Endothelial cell of umbilical vein (primary cell): ENCODE measurements around the gene POU3F1. TPM values are rescaled to one million over a fixed set of nuclear protein-coding genes. Genes with fewer than 3 reads are reported as not detected.
A peak's percentile ranks its signal among the peaks of the same experiment; 100 is the strongest.

ENCODE experiments used
- BruUV-seq: library from RNA; stranded (reverse); fragments of 400-500 nt; replicated peaks from 2 replicates; lab custom pipeline; 2021; lab: Mats Ljungman, UMichigan
- CTCF ChIA-PET: fragments of 300-600, 350-600 bp; sonication (Branson Sonifier 250); formaldehyde crosslinking; loops from one replicate; lab custom pipeline; 2021; ENCODE audit warnings: antibody characterized with exemption, inconsistent platforms; lab: Charles Lee
- POLR2A ChIA-PET: fragments of 300-600, 350-600 bp; sonication (Branson Sonifier 250); formaldehyde crosslinking; loops from one replicate; lab custom pipeline; 2021; ENCODE audit warnings: antibody characterized with exemption, inconsistent platforms; lab: Charles Lee
- DNase-seq: peaks from one replicate; pipeline ENCODE4 v3.0.0-alpha.2; 2011; ENCODE audit warnings: low read depth, low spot score
- FAIRE-seq: peaks from 2 replicates; lab custom pipeline; 2011; peaks lifted over from hg19 to GRCh38; lab: Jason Lieb, UNC
- H2AFZ ChIP-seq: 2 replicates; pipeline ENCODE4 v1.6.0; 2012; ENCODE audit warnings: low read depth, low read length, control low read depth, inconsistent platforms
- H3K27ac ChIP-seq: 2 replicates; pipeline ENCODE4 v1.5.1; 2011; ENCODE audit warnings: low read depth, mild to moderate bottlenecking, control low read depth, low read length, moderate library complexity; ENCODE audit not compliant: insufficient read depth
- H3K27me3 ChIP-seq, 2 experiments: 2 replicates each; pipeline versions ENCODE4 v1.6.0 to v1.6.1; 2011; ENCODE audit warnings: low read length in 2 of 2, mixed read lengths in 1 of 2; ENCODE audit not compliant: control insufficient read depth in 2 of 2, insufficient read depth in 2 of 2
- H3K36me3 ChIP-seq, 2 experiments: 2 replicates in 1 of 2; 3 replicates in 1 of 2; pipeline ENCODE4 v1.5.1; 2011; ENCODE audit warnings: low read length in 2 of 2, mild to moderate bottlenecking in 1 of 2, moderate library complexity in 1 of 2; ENCODE audit not compliant: control insufficient read depth in 2 of 2, insufficient read depth in 2 of 2; ENCODE audit errors: extremely low read depth in 1 of 2
- H3K4me1 ChIP-seq: 3 replicates; pipeline ENCODE4 v1.5.1; 2011; ENCODE audit warnings: mild to moderate bottlenecking, low read length; ENCODE audit not compliant: control insufficient read depth, insufficient read depth; ENCODE audit errors: extremely low read depth
- H3K4me2 ChIP-seq: 2 replicates; pipeline ENCODE4 v1.6.1; 2011; ENCODE audit warnings: low read length, control low read depth, mixed read lengths; ENCODE audit not compliant: insufficient read depth
- H3K4me3 ChIP-seq, 3 experiments: fragments of 200-600 bp in 1 of 3; sonication (generic), shearing (Covaris generic) in 1 of 3; replicated peaks in 1 of 3; 2 replicates each; pipeline ENCODE4 v1.5.1; 2011 to 2016; ENCODE audit warnings: control low read depth in 3 of 3, low read length in 3 of 3, mild to moderate bottlenecking in 2 of 3, inconsistent platforms in 1 of 3, low read depth in 1 of 3, moderate library complexity in 1 of 3; ENCODE audit not compliant: insufficient read depth in 1 of 3
- H3K79me2 ChIP-seq: 2 replicates; pipeline ENCODE4 v1.6.0; 2012; ENCODE audit warnings: low read length, inconsistent platforms; ENCODE audit not compliant: control insufficient read depth, insufficient read depth
- H3K9ac ChIP-seq: replicated peaks from 2 replicates; pipeline ENCODE3; 2011; ENCODE audit warnings: low read length, control low read depth; ENCODE audit not compliant: insufficient read depth; ENCODE audit errors: extremely low read depth
- H3K9me1 ChIP-seq: replicated peaks from 3 replicates; pipeline ENCODE4 v1.6.0; 2011; ENCODE audit warnings: mild to moderate bottlenecking, low read length; ENCODE audit not compliant: control insufficient read depth, insufficient read depth; ENCODE audit errors: extremely low read depth
- H3K9me3 ChIP-seq: replicated peaks from 2 replicates; pipeline ENCODE4 v1.5.1; 2012; ENCODE audit warnings: low read length, inconsistent platforms; ENCODE audit not compliant: control insufficient read depth, insufficient read depth
- H4K20me1 ChIP-seq: replicated peaks from 2 replicates; pipeline ENCODE3; 2011; ENCODE audit warnings: mild to moderate bottlenecking, low read length; ENCODE audit not compliant: control insufficient read depth, insufficient read depth; ENCODE audit errors: extremely low read depth
- EZH2 ChIP-seq: IDR thresholded peaks from 2 replicates; pipeline ENCODE4 v1.6.1; 2012; ENCODE audit warnings: borderline replicate concordance, low read depth, mild to moderate bottlenecking, moderate library complexity, low read length, inconsistent platforms; ENCODE audit not compliant: severe bottlenecking
- FOS ChIP-seq: IDR thresholded peaks from 2 replicates; pipeline ENCODE4 v1.6.1; 2011; ENCODE audit warnings: mild to moderate bottlenecking, low read length, moderate library complexity, borderline replicate concordance; ENCODE audit not compliant: insufficient read depth
- GATA2 ChIP-seq: IDR thresholded peaks from 2 replicates; pipeline ENCODE4 v1.7.0; 2011; ENCODE audit warnings: low read depth, mild to moderate bottlenecking, moderate library complexity, mixed read lengths, low read length; ENCODE audit not compliant: insufficient read length, insufficient read depth
- JUN ChIP-seq: IDR thresholded peaks from 2 replicates; pipeline ENCODE4 v1.6.1; 2011; ENCODE audit warnings: borderline replicate concordance, low read depth; ENCODE audit not compliant: insufficient read length, insufficient read depth
- POLR2A ChIP-seq: IDR thresholded peaks from 2 replicates; pipeline ENCODE4 v1.6.1; 2012; ENCODE audit warnings: low read depth, mild to moderate bottlenecking, control low read depth, low read length
- dilution Hi-C: fragments of 300-500 bp; cut with MboI; formaldehyde crosslinking; loops from one replicate; pipeline ENCODE4 v1.15.0; 2019; ENCODE audit warnings: low sequenced_read_pairs; ENCODE audit not compliant: extremely low pct_ligation_motif_present
- intact Hi-C: fragments of 100-400 bp; cut with micrococcal nuclease; formaldehyde crosslinking; loops from one replicate; pipeline ENCODE4 v1.10.0; 2022
- polyA plus RNA-seq, 4 experiments: library from polyadenylated mRNA; depleted of rRNA in 3 of 4; stranded (reverse) in 3 of 4; unstranded in 1 of 4; fragments of >200 nt; gene quantifications; 2 replicates each; pipeline versions ENCODE4 v1.2.1 to v1.2.3, GENCODE V29; 2011 to 2012; ENCODE audit warnings: missing spikeins in 1 of 4
- total RNA-seq: library from RNA; stranded (reverse); gene quantifications from 2 replicates; pipeline ENCODE4 v1.2.3, GENCODE V29; 2021
- TF ChIP-seq, protein P1 (sequence below), 2 donors: IDR thresholded peaks; 1 replicate in 1 of 2; 2 replicates in 1 of 2; pipeline ENCODE4 v1.5.1; 2011; ENCODE audit warnings: low read length in 2 of 2, mild to moderate bottlenecking in 2 of 2, moderate library complexity in 2 of 2, control low read depth in 1 of 2, inconsistent platforms in 1 of 2, low read depth in 1 of 2; ENCODE audit not compliant: insufficient read depth in 1 of 2; ENCODE audit errors: extremely low read depth in 1 of 2

The POU3F1 gene
- total and polyA plus RNA-seq, 2 donors (not counting 3 experiments of a cell fraction or from before 2014, with no cell fraction given): not detected

DNA sequence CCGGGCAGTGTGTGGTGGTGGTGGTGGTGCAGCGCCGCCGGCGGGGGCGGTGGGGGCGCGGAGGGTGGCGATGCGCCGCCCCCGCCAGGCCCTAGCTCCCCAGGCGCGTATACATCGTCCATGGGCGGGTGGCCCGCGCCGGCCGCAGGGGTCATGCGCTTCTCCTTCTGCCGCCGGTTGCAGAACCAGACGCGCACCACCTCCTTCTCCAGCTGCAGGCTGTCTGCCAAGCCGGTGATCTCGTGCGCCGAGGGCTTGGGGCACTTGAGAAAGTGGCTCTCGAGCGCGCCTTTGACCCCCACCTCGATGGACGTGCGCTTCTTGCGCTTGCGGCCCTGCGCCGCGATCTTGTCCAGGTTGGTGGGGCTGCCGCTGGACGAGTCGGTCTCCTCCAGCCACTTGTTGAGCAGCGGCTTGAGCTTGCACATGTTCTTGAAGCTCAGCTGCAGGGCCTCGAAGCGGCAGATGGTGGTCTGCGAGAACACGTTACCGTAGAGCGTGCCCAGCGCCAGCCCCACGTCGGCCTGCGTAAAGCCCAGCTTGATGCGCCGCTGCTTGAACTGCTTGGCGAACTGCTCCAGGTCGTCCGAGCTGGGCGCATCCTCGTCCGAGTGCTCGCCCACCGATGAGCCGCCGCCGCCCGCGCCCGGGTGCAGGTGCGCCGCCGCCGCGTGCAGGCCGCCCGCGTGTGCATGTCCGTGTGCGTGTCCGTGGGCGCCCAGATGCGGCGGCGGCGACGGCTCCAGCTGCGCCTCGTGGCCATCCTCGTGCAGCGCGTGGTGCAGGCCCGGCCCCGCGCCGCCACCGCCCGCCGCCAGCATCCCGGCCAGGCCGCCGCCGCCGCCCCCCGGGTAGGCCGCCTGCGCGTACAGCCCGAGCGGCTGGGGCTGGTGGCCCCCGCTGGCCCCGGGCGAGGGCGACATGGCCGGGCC is 926 bp downstream of the POU3F1 start:
- intact Hi-C loops: loop anchor here (1.0 to 5.0 kb wide), 2 partner anchors 45 to 92 kb away; no protein-coding TSS in a partner anchor
- POLR2A ChIA-PET: no interaction called here

More for the DNA sequence above, 926 bp downstream of the POU3F1 start:
- dilution Hi-C loops: no loop called here
- no peak for FAIRE-seq
- no peaks in the 10 kb centered on the region for H3K79me2 ChIP-seq
- H3K36me3 ChIP-seq: no peaks in the 10 kb centered on the region
- H3K4me2 ChIP-seq: no peak overlapping the region
- CTCF ChIA-PET: interaction anchor here (1.3 to 2.4 kb wide), 4 partner anchors 9 to 46 kb away, joined by 3 to 12 read pairs (median 8); no protein-coding TSS in a partner anchor
- no peak for DNase-seq
- no peak overlapping the region for H2AFZ ChIP-seq
- no peaks in the 10 kb centered on the region for H3K9me1 ChIP-seq
- H3K9me3 ChIP-seq: no peaks in the 10 kb centered on the region
- TF ChIP-seq FOS (no peak), POLR2A (no peak), GATA2 (no peak), JUN (no peak), EZH2 (peak; percentile 100)
- TF ChIP-seq, protein P1, sequence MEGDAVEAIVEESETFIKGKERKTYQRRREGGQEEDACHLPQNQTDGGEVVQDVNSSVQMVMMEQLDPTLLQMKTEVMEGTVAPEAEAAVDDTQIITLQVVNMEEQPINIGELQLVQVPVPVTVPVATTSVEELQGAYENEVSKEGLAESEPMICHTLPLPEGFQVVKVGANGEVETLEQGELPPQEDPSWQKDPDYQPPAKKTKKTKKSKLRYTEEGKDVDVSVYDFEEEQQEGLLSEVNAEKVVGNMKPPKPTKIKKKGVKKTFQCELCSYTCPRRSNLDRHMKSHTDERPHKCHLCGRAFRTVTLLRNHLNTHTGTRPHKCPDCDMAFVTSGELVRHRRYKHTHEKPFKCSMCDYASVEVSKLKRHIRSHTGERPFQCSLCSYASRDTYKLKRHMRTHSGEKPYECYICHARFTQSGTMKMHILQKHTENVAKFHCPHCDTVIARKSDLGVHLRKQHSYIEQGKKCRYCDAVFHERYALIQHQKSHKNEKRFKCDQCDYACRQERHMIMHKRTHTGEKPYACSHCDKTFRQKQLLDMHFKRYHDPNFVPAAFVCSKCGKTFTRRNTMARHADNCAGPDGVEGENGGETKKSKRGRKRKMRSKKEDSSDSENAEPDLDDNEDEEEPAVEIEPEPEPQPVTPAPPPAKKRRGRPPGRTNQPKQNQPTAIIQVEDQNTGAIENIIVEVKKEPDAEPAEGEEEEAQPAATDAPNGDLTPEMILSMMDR (IDR thresholded peaks at IDR 0.05; ENCODE audit: extremely low read depth in 1 of 2, insufficient read depth in 1 of 2, low read depth in 1 of 2, low read length in 2 of 2): no peak
- peaks cover 49 to 66% of the 10 kb centered on the region in 2 experiments for H3K27me3 ChIP-seq
- H4K20me1 ChIP-seq: no peaks in the 10 kb centered on the region
- no TSS peak for BruUV-seq
- no peak overlapping the region for H3K27ac ChIP-seq
- H3K4me1 ChIP-seq: peaks cover 7% of the 10 kb centered on the region
- no peak overlapping the region for H3K9ac ChIP-seq
- no peak overlapping the region for H3K4me3 ChIP-seq
